NCI-H2227 (cell line): ENCODE data around the gene CAPN3.

Experiments
- DNase-seq: peaks from one replicate; lab custom pipeline; 2025; ENCODE audit not compliant: unreplicated experiment; lab: John Stamatoyannopoulos, UW

Gene CAPN3

GRCh38 chr15:42392309-42393024 is 33.2 kb downstream of the CAPN3 start:
- DNase-seq, result no peak

DNA sequence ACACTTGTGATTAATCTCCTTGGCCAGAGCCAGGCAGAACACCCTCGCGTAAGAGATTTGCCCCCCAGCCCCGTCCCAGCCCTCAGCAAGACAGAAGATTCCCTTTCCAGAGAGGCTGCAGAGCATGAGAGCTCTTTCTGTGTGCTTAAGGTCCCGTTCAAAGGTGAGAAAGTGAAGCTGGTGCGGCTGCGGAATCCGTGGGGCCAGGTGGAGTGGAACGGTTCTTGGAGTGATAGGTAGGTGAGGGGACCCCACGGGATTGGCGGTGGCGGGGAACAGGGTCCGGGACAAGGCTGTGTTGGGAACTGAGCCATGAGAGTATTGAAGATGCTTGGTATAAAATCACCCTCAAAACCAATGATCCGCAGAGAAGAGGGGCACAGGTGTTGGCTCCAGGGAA is 34.8 kb downstream of the CAPN3 start:
- no peak for DNase-seq

DNA sequence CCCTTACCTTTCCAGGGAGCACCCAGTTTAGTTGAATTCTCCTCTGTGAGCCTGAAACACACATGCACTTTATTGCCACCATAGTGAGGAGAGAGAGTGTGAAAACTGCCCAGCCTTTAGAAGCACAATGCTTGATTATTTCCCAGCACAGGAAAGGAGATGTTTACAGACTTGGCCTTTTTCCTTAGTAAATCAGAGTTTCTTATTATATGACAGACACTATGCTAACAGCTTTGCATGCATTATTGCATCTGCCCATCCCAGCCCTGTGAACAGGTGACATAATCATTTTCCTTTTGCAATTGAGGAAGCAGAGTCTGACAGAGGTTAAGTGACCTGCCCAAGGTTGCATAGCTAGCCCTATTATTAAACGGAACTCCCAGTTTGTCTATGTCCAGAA is 36.5 kb downstream of the CAPN3 start:
- no peak for DNase-seq

- no peak for DNase-seq
These were observed 42.5 kb downstream of the CAPN3 start for GRCh38 chr15:42401544-42402454.

DNA sequence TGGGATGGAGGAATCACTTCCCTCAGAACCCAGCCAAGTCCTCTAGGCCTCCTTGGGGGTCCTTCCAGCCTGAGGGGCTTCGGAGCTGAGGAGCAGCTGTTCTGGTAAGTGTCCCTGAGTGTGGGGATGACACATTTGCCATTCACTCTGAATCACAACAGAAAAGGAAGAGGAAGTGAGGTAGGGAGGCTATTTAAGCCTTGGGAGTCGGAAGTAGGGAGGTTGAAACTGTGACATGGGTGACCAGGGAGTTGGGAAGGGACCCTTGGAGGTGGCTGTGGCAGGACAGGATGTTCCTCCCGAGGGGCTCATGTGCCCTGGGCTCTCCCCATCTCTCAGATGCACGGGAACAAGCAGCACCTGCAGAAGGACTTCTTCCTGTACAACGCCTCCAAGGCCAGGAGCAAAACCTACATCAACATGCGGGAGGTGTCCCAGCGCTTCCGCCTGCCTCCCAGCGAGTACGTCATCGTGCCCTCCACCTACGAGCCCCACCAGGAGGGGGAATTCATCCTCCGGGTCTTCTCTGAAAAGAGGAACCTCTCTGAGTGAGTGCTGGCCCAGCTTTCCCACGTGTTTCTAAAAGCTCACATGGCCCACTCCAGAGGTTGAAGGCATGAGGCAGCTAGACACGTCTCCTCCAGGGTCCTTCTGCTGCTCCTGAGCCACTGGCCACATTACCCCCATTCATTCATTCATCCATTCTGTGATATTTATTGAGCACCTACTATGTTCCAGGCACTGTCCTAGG is 43.3 kb downstream of the CAPN3 start:
- no peak for DNase-seq

DNA sequence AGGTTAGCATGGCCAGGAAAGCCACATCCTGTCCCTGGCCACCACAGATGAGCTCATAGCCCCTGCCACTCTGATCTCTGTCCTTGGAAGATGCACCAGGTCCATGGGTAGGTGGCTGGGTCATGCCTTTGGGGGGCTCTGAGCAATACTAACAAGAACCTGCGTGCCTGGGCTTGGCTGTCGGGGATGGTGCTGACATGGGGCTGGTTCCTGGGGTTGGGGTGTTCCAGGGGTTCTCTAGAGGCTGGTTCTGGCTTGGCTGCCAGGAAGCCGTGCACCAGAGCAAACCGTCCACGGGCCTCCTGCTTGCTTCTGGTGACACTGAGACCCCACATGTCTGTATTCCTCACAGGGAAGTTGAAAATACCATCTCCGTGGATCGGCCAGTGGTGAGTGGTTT is 44.1 kb downstream of the CAPN3 start:
- no peak for DNase-seq

DNA sequence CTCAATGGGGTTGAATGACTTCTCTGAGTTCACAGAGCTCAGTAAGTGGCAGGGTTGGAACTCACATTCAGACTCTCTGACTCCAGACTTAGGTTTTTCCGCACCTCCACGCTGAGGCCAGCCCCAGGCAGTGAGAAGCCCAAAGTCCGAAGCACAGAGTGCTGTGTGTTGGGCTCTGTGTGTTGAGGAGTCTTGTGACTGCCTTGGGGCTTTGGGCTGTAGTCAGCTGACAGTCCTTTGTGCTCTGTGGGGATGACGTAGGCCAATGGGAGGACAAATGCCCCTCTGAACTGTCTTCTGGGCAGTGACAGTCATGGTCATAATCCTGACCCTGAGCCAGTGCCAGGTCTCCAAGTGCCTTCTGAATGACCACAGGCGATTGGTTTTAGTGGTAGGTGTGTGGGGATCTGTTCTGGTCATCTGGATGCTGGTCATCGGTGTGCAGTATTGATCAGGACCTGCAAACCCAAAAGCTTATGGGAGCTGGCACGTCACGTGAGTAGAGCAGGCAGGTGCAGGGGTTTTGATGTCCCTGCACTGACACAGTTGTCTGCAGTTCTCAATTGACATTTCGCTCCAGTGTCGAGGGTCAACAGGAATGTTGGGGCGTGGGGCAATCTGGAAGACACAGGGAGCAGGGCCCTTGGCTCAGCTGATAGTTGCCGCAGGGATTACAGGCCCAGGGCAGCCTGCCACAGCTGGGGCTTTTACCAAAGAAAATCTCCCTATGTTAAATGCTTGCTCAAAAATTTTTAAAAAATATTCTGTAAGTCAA is 45.3 kb downstream of the CAPN3 start:
- DNase-seq, result no peak

DNA sequence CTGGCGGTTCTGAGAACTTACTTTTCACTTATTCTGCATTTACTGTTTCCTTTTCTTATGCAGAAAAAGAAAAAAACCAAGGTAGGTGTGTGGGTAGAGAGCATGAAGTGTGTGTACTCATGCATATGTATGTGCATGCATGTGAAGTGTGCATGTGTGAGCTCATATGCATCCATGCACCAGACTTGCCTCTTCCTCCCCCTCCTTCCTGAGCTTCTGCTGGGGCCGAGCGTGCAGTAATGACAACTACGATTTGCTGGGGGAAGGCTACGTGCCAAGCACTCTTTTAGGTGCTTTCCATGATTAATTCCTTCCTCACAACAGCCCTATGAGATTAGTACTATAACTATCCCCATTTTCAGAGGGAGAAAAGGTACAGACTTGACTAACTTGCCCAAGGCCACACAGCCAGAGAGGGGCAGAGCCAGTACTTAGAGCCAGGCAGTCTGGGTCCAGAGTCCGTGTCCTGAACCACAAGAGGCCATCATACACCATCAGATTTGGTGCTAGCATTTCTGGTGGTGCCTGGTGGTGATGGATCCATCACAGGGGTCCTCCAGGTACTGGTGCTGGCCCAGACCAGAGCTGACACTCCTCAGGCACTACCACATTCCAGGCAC is 46.7 kb downstream of the CAPN3 start:
- DNase-seq, result no peak

- no peak for DNase-seq
These were observed 48.9 kb downstream of the CAPN3 start for GRCh38 chr15:42408178-42408577.

GRCh38 chr15:42409011-42409410 is 49.7 kb downstream of the CAPN3 start:
- no peak for DNase-seq

- no peak for DNase-seq
These were observed 52.6 kb downstream of the CAPN3 start for GRCh38 chr15:42411884-42412283.

DNA sequence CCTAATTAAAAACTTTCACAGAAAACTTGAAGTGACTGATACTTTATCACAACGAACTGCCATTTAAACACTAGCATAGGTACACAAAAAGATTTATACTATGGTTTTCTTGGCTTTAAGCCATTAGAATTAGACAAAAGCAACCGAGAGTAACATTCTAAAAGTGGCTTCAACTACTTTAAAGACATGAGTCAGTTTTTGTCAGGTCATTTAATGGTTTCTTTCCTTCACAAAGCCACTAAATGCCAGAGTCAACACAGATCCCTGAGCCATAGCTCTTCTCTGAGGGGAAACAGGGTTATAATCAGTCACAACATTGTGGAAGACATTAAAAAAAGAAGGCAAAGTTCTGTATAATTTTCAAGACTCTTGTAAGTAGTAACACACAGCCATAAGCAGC is 54.6 kb downstream of the CAPN3 start:
- no peak for DNase-seq

GRCh38 chr15:42419369-42419768 is 60.1 kb downstream of the CAPN3 start:
- no peak for DNase-seq

GRCh38 chr15:42421376-42421775 is 62.1 kb downstream of the CAPN3 start:
- no peak for DNase-seq

DNA sequence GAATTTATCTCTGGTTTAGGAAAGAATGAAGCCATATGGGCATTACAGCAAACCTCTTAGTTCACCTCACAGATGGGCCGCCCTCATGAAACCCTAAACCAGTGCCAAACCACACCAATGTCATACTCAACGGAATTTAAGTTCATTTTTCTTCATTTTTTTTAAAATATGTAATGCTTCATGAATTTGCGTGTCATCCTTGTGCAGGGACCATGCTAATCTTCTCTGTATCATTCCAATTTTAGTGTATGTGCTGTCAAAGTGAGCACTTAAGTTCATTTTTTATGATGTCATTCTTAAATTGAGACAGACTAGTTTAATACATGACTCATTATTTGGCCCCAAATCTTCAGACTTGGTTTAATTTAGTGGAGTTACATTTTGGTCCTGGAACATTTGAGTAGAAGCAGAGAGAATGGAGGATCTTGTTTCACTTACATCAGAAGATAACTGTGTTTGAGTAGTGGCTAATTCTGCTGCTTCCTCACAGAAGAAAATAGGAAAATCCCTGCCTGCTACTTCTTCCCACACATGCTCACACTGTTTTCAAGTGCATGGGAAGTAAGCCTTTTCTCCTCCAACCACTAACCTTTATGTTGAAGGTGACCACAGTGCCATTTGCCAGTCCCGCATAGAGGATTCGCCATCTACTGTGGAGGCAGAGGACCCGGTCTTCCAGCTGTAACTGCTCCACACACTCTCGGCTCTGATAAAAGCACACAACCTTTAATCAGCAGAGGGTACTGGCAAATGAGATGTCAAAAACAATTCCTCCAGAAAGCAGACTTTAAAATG is 68.3 kb downstream of the CAPN3 start:
- no peak for DNase-seq

DNA sequence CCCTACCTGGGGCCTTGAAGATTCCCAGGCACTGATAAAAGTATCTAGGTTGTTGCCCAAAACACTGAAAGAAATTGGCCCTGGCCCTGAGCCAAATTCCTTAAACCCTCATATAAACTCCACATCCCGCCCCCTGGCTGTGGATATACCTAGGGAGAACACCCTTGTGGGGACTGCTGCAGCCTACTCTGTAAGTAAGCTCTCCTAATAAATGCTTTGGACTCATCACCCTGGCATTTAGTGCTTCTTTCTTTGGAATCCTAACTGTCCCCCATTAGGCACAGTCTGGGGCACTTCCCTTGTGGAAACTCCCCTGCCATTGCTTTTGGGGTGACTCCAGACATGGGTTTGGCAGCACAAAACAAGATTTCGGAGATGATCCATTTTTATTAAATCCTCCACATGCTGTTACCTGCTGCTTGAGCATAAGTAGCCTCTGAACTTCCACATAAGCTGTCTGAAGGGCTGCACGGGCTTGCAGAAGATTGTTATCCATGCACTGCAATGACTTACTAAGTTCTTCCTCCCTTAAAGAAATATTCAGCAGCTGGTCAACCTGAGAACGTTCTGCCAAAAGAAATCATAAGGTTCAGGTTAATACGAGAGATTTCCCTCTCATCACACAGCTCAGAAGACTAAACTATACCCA is 85.2 kb downstream of the CAPN3 start:
- no peak for DNase-seq

DNA sequence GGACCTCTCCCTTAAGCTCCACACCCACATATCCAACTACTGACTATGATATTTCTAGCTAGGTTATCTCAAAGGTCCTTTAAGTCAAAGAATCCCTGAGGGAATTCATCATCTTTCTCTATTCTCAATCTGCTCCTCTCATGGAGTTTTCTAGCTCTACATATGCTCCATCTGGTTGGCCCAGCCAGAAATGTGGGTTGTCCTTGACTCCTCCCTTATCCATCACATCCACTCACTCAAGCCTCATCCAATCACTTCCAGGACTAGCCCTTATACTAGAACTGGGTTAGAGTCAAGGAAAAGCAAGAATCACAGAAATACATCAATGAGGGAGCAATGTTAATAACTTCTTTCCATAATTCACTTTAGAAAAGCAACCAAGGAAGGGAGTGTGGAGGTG is 86.2 kb downstream of the CAPN3 start:
- no peak for DNase-seq

GRCh38 chr15:42447599-42447998 is 88.3 kb downstream of the CAPN3 start:
- no peak for DNase-seq

DNA sequence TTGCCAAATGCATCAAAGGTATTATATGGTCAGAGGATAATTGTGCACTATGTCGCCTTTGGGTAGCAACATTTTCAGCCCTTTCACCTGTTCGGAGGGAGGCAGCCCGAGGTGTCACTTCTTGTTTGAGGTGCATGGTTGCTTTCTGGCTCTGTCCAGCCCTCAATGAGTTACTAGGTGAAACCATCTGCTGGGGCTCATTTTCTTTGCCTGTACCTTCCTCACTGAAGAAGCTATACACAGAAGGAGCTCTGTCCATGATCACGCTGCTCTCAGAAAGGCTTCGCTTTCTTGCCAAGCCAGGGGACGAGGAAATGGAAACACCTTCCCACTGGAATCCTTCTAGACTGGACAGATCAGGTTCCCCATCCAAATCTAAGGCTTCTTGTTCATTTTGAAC is 89.0 kb downstream of the CAPN3 start:
- no peak for DNase-seq
